OCI-LY1 (cell line): ENCODE measurements around the gene TMF1.

ENCODE experiments used
- CTCF ChIP-seq: fragments of 200-600 bp; sonication (generic), shearing (Covaris generic); IDR thresholded peaks from 2 replicates; pipeline ENCODE4 v1.5.1; 2017; ENCODE audit warnings: mild to moderate bottlenecking, antibody characterized with exemption, low read length, moderate library complexity, mixed read lengths
- EZH2 ChIP-seq: fragments of 200-600 bp; sonication (generic), shearing (Covaris generic); IDR thresholded peaks from 2 replicates; pipeline ENCODE4 v1.8.0; 2017; ENCODE audit warnings: borderline replicate concordance, mixed run types, mild to moderate bottlenecking, antibody characterized with exemption, low read length, moderate library complexity, mixed read lengths

DNA sequence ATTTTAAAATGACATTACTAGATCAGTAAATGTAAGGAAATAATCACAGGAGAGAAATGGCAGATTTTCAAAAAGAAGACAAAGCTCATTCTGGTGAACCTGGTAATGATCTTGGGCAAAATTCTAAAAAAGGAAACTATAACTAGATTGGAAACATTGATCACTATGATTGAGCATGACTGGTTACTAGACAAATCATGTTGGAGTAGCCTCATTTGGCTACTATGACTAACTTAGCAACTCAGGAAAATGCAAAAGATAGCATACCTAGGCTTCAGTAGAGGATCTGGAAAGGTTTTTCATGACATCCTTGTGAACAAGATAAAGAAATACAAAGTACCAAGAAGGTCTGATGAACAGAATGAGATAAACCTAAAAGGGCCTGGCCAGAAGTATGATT, 7.6 kb upstream of the TMF1 start:
- TF ChIP-seq CTCF (no peak), EZH2 (no peak)
